Measurements from ENCODE around the gene GPAM.
"Not testable (repeated sequence)": the region's sequence is repeated elsewhere in the genome, so short reads cannot be mapped to it uniquely, and the experiment has no call there.

Gene GPAM

GRCh38 chr10:112126901-112127300, 56.7 kb downstream of the GPAM start:
- no peak for DNase-seq

GRCh38 chr10:112126172-112126571, 57.4 kb downstream of the GPAM start:
- DNase-seq, result no peak

GRCh38 chr10:112124866-112125265, 58.7 kb downstream of the GPAM start:
- no peak for DNase-seq

GRCh38 chr10:112122827-112123226, 60.7 kb downstream of the GPAM start:
- no peak for DNase-seq

GRCh38 chr10:112120491-112120890, 63.1 kb downstream of the GPAM start:
- DNase-seq, result no peak

GRCh38 chr10:112115781-112116385, 67.7 kb downstream of the GPAM start:
- no peak for DNase-seq

GRCh38 chr10:112109779-112110178, 73.8 kb downstream of the GPAM start:
- DNase-seq, result not testable (repeated sequence)

All from NCI-H2081 treated with DMSO at 0.1 percent for 48 hours (cell line).